ENCODE data around the gene GCLC.
A peak's percentile ranks its signal among the peaks of the same experiment; 100 is the strongest.

DNA sequence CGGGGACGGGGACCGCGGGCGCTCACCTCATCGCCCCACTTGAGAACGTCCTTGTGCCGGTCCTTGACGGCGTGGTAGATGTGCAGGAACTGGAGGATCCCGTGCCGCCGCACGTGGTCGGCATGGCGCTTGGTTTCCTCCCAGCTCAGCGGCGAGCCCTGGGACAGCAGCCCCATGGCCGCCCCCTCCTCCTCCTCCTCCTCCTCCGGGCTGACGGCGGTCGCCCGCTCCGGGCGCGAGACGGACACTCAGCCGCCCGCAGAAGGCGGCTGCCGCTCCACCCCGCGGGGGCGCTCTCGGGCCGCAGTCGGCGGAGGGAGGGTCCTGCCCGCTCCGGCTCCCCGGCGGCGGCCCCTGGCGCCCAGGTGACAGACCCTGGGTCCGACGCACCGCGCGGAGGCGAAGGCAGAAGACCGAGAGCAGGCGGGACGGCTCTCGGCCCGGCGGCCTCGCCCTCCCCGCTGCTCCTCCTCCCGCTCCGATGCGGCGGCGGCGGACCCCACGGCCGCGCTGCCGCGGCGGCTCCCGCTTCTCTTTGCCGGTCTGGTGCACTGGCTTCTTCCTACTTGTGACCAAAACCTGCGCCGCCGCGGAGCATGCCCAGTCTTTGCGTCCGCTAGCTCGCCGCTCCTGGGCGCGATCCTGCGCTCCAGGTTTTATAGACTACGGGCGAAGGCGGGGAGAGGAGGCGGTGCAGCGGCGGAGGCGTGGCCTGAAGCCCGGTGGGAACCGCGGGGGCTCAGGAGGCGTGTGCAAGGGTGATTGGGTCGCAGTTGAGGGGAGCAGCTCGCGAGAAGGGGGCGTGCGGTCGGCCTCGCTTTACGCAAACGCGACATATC is at the start of gene GCLC:
- TF ChIP-seq POLR2A (IDR thresholded peaks at IDR 0.05), result peak; percentile 86
- TF ChIP-seq, protein P1, sequence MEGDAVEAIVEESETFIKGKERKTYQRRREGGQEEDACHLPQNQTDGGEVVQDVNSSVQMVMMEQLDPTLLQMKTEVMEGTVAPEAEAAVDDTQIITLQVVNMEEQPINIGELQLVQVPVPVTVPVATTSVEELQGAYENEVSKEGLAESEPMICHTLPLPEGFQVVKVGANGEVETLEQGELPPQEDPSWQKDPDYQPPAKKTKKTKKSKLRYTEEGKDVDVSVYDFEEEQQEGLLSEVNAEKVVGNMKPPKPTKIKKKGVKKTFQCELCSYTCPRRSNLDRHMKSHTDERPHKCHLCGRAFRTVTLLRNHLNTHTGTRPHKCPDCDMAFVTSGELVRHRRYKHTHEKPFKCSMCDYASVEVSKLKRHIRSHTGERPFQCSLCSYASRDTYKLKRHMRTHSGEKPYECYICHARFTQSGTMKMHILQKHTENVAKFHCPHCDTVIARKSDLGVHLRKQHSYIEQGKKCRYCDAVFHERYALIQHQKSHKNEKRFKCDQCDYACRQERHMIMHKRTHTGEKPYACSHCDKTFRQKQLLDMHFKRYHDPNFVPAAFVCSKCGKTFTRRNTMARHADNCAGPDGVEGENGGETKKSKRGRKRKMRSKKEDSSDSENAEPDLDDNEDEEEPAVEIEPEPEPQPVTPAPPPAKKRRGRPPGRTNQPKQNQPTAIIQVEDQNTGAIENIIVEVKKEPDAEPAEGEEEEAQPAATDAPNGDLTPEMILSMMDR (IDR thresholded peaks at IDR 0.05), result peak; percentile 68 to 89 (median 84)
- peak; percentile 96 for TF ChIP-seq POLR2AphosphoS5 (IDR thresholded peaks at IDR 0.05)
